ENCODE data around the gene ZFYVE9. TPM values are rescaled to one million over a fixed set of nuclear protein-coding genes. Genes with fewer than 3 reads are reported as not detected.
"Not testable (repeated sequence)": the region's sequence is repeated elsewhere in the genome, so short reads cannot be mapped to it uniquely, and the experiment has no call there.

Gene ZFYVE9
- total RNA-seq, 1 donor from 2014 or later: 4.0 TPM

DNA sequence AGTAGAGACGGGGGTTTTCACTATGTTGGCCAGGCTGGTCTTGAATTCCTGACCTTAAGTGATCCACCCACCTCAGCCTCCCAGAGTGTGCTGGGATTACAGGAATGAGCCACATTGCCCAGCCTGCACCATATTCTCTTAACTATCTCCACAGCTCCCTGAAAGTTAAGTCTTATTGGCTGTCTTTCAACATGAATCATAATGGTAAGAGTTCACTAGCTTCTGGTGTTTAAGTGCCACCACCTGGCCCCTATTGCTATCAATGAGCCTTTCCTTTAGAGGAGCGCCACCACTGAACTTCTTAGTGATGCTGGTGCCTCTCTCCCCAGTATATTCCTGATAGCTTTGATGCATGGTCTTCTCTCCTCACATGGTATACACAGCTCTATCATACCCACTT is 15.7 kb downstream of the ZFYVE9 start:
- no peak overlapping the region for H3K4me3 Mint-ChIP-seq (ENCODE audit: low read depth)
- H3K27ac Mint-ChIP-seq: no peak overlapping the region
- intact Hi-C loops (cut with micrococcal nuclease): no loop called here
- H3K36me3 Mint-ChIP-seq (ENCODE audit: low read depth): no peaks in the 10 kb centered on the region
- DNase-seq (ENCODE audit: low spot score): no peak
- no peaks in the 10 kb centered on the region for H3K27me3 Mint-ChIP-seq (ENCODE audit: low read depth)
- H3K9me3 Mint-ChIP-seq: no peaks in the 10 kb centered on the region
- no peaks in the 10 kb centered on the region for H3K4me1 Mint-ChIP-seq (ENCODE audit: low read depth)

DNA sequence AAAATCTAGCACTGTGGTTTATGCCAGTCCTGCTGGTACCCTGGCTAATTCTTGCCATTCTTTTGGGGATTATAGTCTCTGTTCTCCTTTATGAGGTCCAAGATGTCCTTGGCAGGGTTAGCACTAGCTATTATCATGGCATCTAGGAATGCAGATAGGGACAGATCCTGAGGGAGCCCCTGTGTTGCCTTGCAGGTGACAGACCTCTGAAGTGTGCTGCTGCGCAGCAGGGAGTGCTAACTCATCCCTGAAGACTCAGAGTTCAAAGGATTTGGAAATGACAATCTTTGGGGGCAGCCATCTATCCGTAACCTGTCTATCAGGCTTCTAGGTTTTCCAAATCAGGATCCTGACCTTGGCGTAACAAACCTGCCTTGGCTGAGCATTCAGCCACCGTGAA is 16.3 kb downstream of the ZFYVE9 start:
- Mint-ChIP-seq H3K27me3 (ENCODE audit: low read depth) (peaks cover 2% of the 10 kb centered on the region), H3K9me3 (no peaks in the 10 kb centered on the region), H3K27ac (no peak overlapping the region), H3K36me3 (ENCODE audit: low read depth) (no peaks in the 10 kb centered on the region), H3K4me1 (ENCODE audit: low read depth) (no peaks in the 10 kb centered on the region), H3K4me3 (ENCODE audit: low read depth) (no peak overlapping the region)
- intact Hi-C loops (cut with micrococcal nuclease): no loop called here
- DNase-seq (ENCODE audit: low spot score): no peak

DNA sequence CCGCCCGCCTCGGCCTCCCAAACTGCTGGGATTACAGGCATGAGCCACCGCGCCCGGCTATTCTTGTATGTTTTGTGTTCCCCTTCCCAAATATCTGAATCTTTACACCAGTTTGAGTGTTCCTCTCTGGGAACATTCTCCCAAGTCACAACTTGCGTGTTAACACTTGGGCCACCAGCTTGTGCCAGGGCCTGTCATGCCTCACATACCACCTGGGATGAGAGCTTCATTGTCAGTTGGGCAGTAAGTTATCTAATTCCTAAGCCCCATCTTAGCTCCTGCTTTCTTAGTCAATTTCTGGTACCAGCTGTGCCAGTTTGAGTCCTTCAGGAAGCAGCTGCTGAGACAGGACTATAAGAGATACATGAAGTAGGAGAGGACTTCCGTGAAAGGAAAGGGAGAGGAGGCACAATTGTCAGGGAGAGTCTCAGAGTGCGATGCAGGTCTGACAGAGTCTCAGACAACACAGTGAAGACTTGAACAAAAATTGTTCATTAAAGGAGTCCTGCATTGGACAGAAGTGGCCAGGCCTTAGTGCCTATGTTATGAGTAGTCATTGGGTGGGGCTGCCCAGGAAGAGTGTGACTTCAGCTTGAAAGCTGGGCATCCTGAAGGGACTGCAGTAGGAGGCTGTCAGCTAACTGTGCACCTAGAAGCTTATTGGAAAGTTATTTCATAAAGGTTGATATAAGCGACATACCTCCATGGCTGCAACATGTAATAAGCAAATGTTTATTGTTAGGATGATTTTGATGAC is 17.3 kb downstream of the ZFYVE9 start:
- intact Hi-C loops (cut with micrococcal nuclease): no loop called here
- Mint-ChIP-seq H3K4me3 (ENCODE audit: low read depth) (no peak overlapping the region), H3K9me3 (no peaks in the 10 kb centered on the region), H3K27me3 (ENCODE audit: low read depth) (peaks cover 2% of the 10 kb centered on the region), H3K4me1 (ENCODE audit: low read depth) (no peaks in the 10 kb centered on the region), H3K36me3 (ENCODE audit: low read depth) (no peaks in the 10 kb centered on the region), H3K27ac (no peak overlapping the region)
- DNase-seq (ENCODE audit: low spot score): no peak

DNA sequence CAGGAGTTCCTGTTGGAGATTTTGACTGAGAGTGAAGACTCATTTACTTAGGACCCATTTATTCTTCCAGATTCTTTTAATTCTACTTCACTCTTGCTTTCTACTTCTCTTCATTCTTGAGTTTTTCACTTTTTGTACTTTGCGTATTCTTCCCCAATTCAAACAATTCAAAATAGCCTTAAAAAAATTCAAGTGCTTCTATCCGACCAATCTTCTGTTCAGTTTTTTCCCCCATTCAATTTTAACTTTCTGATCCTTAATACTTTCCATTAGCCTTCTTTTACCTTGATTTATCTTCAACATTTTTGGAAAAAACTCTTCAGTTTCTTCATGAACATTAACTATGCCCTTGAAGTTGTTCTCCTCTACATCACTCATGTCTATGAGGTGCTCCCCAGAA is 21.1 kb downstream of the ZFYVE9 start:
- Mint-ChIP-seq H3K4me1 (ENCODE audit: low read depth) (no peaks in the 10 kb centered on the region), H3K27me3 (ENCODE audit: low read depth) (peaks cover 5% of the 10 kb centered on the region), H3K36me3 (ENCODE audit: low read depth) (no peaks in the 10 kb centered on the region), H3K4me3 (ENCODE audit: low read depth) (no peak overlapping the region), H3K27ac (no peak overlapping the region), H3K9me3 (no peaks in the 10 kb centered on the region)
- intact Hi-C loops (cut with micrococcal nuclease): no loop called here
- no peak for DNase-seq (ENCODE audit: low spot score)

DNA sequence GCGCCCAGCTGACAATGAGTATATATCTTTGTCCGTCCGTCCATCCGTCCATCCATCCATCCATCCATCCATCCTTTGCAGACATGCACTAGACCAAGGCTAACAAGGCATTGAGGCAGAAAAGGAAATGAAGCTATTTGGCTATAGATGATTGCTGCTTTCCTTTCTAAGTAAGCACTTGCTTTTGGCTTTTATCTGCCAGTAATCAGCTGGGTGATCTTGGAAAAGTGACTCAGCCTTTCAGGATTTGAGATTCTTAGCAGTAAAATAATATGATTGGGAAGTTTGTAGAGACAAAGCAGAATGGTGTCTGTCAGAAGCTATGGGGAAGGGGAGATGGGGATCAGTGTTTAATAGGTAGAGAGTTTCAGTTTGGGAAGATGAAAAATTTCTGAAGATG is 22.7 kb downstream of the ZFYVE9 start:
- intact Hi-C loops (cut with micrococcal nuclease): no loop called here
- Mint-ChIP-seq H3K4me1 (ENCODE audit: low read depth) (no peaks in the 10 kb centered on the region), H3K27me3 (ENCODE audit: low read depth) (peaks cover 5% of the 10 kb centered on the region), H3K27ac (no peak overlapping the region), H3K36me3 (ENCODE audit: low read depth) (no peaks in the 10 kb centered on the region), H3K4me3 (ENCODE audit: low read depth) (no peak overlapping the region), H3K9me3 (no peaks in the 10 kb centered on the region)
- DNase-seq (ENCODE audit: low spot score): no peak

DNA sequence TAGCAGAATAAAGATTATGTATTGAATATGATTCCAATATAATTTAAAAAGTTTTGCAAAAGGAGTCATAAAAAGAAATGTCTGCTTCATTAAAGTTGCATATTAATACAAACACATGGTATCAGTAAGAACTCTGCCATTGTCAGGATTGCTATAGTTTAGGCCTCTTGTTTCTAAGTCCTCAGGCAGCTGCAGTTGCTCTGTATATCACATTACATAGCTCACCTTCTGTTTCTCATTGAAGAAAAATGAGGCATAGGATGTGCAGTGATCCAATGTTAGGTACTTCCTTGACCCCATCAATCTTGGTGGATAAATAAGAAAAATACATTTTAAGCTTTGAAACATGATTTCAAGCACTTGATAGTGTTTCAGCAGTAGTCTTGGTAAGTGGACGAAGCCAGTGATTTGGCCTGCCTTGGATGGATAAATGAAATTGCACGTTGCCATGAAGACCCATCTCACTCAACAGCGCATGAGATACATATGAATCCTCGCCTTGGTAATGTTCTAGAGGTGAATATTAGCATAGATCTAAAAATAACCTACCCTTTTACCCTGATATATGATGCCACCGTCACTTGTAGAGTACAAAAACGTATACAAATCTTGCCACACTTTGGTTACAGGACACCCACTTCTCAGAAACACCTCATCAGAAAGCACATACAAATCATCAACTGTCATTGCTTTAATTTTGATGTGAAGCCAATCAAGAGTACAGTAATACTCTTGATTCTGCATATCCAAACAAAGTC is 25.3 kb downstream of the ZFYVE9 start:
- Mint-ChIP-seq H3K4me1 (ENCODE audit: low read depth) (no peaks in the 10 kb centered on the region), H3K4me3 (ENCODE audit: low read depth) (no peak overlapping the region), H3K27me3 (ENCODE audit: low read depth) (peaks cover 5% of the 10 kb centered on the region), H3K36me3 (ENCODE audit: low read depth) (no peaks in the 10 kb centered on the region), H3K27ac (no peak overlapping the region), H3K9me3 (peaks cover 7% of the 10 kb centered on the region)
- intact Hi-C loops (cut with micrococcal nuclease): no loop called here
- DNase-seq (ENCODE audit: low spot score): no peak

DNA sequence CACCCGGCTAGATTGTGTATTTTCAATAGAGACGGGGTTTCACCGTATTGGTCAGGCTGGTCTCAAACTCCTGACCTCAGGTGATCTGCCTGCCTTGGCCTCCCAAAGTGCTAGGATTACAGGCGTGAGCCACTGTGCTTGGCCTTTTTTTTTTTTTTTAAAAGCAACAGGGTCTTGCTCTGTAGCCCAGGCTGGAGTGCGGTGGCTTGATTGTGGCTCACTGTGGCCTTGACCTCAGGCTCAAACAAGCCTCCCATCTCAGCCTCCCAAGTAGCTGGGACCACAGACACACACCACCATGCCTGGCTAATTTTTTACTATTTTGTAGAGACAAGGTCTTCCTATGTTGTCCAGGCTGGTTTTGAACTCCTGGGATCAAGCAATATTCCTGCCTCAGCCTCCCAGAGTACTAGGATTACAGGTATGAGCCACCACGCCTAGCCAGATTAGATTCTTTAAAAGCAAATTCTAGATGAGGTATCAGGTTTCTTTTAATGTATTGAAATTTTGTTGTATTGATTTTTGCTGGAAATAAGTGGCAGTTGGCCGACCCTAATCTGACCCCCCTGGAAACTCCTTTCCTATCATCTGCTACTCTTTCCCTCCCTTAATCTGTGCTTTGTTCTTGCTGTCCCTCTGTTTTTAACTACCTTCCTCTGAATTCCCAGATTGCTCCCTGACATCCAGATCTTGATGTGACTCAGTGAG is 26.6 kb downstream of the ZFYVE9 start:
- no peak for DNase-seq (ENCODE audit: low spot score)
- intact Hi-C loops (cut with micrococcal nuclease): no loop called here
- Mint-ChIP-seq H3K27me3 (ENCODE audit: low read depth) (peaks cover 3% of the 10 kb centered on the region), H3K27ac (no peak overlapping the region), H3K4me1 (ENCODE audit: low read depth) (no peaks in the 10 kb centered on the region), H3K4me3 (ENCODE audit: low read depth) (no peak overlapping the region), H3K9me3 (peaks cover 7% of the 10 kb centered on the region), H3K36me3 (ENCODE audit: low read depth) (no peaks in the 10 kb centered on the region)

DNA sequence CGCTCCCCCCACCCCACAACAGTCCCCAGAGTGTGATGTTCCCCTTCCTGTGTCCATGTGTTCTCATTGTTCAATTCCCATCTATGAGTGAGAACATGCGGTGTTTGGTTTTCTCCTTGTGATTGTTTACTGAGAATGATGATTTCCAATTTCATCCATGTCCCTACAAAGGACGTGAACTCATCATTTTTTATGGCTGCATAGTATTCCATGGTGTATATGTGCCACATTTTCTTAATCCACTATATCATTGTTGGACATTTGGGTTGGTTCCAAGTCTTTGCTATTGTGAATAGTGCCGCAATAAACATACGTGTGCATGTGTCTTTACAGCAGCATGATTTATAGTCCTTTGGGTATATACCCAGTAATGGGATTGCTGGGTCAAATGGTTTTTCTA is 29.3 kb downstream of the ZFYVE9 start:
- H3K4me3 Mint-ChIP-seq (ENCODE audit: low read depth); DNase-seq (ENCODE audit: low spot score); intact Hi-C loops (cut with micrococcal nuclease); H3K9me3 Mint-ChIP-seq; H3K4me1 Mint-ChIP-seq (ENCODE audit: low read depth); H3K27me3 Mint-ChIP-seq (ENCODE audit: low read depth); H3K36me3 Mint-ChIP-seq (ENCODE audit: low read depth); H3K27ac Mint-ChIP-seq: not testable (repeated sequence)

DNA sequence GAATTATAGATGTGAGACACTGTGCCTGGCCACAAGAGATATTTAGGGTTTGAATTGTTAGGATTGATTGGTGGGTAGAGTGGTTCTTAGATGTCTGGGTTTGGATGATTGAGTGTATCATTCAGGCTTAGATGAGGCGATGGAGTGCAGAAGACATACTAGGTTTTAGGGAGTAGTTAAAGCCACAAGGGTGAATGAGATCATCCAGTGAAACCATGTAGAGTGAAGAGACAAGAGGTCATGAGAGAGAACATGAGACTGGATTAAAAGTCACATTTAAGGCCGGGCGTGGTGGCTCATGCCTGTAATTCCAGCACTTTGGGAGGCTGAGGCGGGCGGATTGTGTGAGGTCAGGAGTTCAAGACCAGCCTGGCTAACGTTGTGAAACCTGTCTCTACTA is 37.2 kb downstream of the ZFYVE9 start:
- DNase-seq (ENCODE audit: low spot score): no peak
- H3K4me3 Mint-ChIP-seq (ENCODE audit: low read depth): no peak overlapping the region
- H3K27me3 Mint-ChIP-seq (ENCODE audit: low read depth): peaks cover 2% of the 10 kb centered on the region
- no peaks in the 10 kb centered on the region for H3K4me1 Mint-ChIP-seq (ENCODE audit: low read depth)
- H3K36me3 Mint-ChIP-seq (ENCODE audit: low read depth): no peaks in the 10 kb centered on the region
- no peak overlapping the region for H3K27ac Mint-ChIP-seq
- no peaks in the 10 kb centered on the region for H3K9me3 Mint-ChIP-seq
- intact Hi-C loops (cut with micrococcal nuclease): no loop called here

DNA sequence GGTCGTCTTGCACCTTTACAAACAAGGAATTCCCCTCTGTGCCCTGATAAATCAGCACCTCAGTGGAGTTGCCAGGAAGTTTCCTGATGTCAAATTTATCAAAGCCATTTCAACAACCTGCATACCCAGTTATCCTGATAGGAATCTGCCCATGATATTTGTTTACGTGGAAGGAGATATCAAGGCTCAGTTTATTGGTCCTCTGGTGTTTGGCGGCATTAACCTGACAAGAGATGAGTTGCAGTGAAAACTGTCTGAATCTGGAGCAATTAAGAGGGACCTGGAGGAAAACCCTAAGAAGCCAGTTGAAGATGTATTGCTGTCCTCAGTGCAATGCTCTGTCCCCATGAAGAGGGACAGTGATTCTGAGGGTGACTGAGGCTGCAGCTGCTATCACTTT is 38.3 kb downstream of the ZFYVE9 start:
- Mint-ChIP-seq H3K27ac (no peak overlapping the region), H3K27me3 (ENCODE audit: low read depth) (no peaks in the 10 kb centered on the region), H3K9me3 (no peaks in the 10 kb centered on the region), H3K4me3 (ENCODE audit: low read depth) (no peak overlapping the region), H3K4me1 (ENCODE audit: low read depth) (no peaks in the 10 kb centered on the region), H3K36me3 (ENCODE audit: low read depth) (no peaks in the 10 kb centered on the region)
- intact Hi-C loops (cut with micrococcal nuclease): no loop called here
- DNase-seq (ENCODE audit: low spot score): no peak

DNA sequence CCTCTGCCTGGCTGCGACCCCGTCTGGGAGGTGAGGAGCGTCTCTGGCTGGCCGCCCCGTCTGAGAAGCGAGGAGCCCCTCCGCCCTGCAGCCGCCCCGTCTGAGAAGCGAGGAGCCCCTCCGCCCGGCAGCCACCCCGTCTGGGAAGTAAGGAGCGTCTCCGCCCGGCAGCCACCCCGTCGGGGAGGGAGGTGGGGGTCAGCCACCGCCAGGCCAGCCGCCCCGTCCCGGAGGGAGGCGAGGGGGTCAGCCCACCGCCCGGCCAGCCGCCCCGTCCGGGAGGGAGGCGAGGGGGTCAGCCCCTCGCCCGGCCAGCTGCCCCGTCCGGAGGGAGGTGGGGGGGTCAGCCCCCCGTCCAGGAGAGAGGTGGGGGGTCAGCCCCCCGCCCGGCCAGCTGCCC is 39.9 kb downstream of the ZFYVE9 start:
- H3K9me3 Mint-ChIP-seq; H3K27me3 Mint-ChIP-seq (ENCODE audit: low read depth); H3K4me1 Mint-ChIP-seq (ENCODE audit: low read depth); DNase-seq (ENCODE audit: low spot score); H3K4me3 Mint-ChIP-seq (ENCODE audit: low read depth); H3K36me3 Mint-ChIP-seq (ENCODE audit: low read depth); H3K27ac Mint-ChIP-seq; intact Hi-C loops (cut with micrococcal nuclease): not testable (repeated sequence)

DNA sequence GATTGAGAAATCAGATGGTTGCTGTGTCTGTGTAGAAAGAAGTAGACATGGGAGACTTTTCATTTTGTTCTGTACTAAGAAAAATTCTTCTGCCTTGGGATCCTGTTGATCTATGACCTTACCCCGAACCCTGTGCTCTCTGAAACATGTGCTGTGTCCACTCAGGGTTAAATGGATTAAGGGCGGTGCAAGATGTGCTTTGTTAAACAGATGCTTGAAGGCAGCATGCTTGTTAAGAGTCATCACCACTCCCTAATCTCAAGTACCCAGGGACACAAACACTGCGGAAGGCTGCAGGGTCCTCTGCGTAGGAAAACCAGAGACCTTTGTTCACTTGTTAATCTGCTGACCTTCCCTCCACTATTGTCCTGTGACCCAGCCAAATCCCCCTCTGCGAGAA is 40.4 kb downstream of the ZFYVE9 start:
- H3K36me3 Mint-ChIP-seq (ENCODE audit: low read depth); DNase-seq (ENCODE audit: low spot score); H3K4me3 Mint-ChIP-seq (ENCODE audit: low read depth); H3K27me3 Mint-ChIP-seq (ENCODE audit: low read depth); H3K9me3 Mint-ChIP-seq; H3K4me1 Mint-ChIP-seq (ENCODE audit: low read depth); intact Hi-C loops (cut with micrococcal nuclease); H3K27ac Mint-ChIP-seq: not testable (repeated sequence)

DNA sequence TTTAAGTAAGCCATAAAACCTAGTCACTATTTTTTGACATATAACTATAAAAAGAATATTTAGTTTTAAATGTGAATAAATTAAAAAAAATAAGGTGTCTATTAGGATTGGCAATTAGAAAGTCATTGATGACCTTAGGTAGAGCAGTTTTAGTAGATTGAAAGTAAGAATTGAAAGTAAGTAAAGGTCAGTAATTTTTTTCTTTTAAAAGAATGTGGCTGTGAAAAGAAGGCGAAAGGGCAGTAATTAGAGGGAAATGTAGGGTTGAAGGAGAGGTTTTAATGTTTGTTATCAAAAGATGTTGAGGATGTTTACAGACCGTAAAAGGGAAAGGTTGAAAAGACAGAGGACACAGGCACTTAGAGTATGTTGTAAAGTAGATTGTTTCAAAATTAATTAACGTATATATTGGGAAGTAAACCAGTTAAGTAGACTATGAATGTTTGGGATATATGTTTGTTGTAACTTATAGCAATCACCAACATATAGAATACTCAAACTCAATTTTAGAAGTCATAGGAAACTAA is 41.0 kb downstream of the ZFYVE9 start:
- no peak for DNase-seq (ENCODE audit: low spot score)
- Mint-ChIP-seq H3K36me3 (ENCODE audit: low read depth) (no peaks in the 10 kb centered on the region), H3K27me3 (ENCODE audit: low read depth) (no peaks in the 10 kb centered on the region), H3K4me1 (ENCODE audit: low read depth) (no peaks in the 10 kb centered on the region), H3K4me3 (ENCODE audit: low read depth) (no peak overlapping the region), H3K9me3 (no peaks in the 10 kb centered on the region), H3K27ac (no peak overlapping the region)
- intact Hi-C loops (cut with micrococcal nuclease): no loop called here
